NT2/D1 (cell line): ENCODE measurements around the gene GDF9.
A peak's percentile ranks its signal among the peaks of the same experiment; 100 is the strongest.

Experiments
- DNase-seq: peaks from one replicate; pipeline ENCODE4 v3.0.0-alpha.2; 2011; ENCODE audit warnings: low read depth, low spot score
- H3K27me3 ChIP-seq: 2 replicates; pipeline ENCODE4 v1.6.0; 2011; ENCODE audit warnings: mild to moderate bottlenecking; ENCODE audit not compliant: insufficient read length, insufficient read depth
- H3K36me3 ChIP-seq: 2 replicates; pipeline ENCODE4 v1.6.1; 2011; ENCODE audit warnings: mild to moderate bottlenecking, low read length, mixed read lengths; ENCODE audit not compliant: insufficient read depth, insufficient read length
- H3K4me1 ChIP-seq: 2 replicates; pipeline ENCODE4 v1.5.1; 2011; ENCODE audit not compliant: insufficient read depth, insufficient read length
- H3K4me3 ChIP-seq: 2 replicates; pipeline ENCODE4 v1.5.1; 2011; ENCODE audit warnings: low read depth; ENCODE audit not compliant: insufficient read length
- H3K9ac ChIP-seq: 2 replicates; pipeline ENCODE4 v1.6.0; 2011; ENCODE audit warnings: low read depth; ENCODE audit not compliant: insufficient read length
- H3K9me3 ChIP-seq: 2 replicates; pipeline ENCODE4 v1.5.1; 2011; ENCODE audit warnings: mild to moderate bottlenecking, low read length; ENCODE audit not compliant: insufficient read depth
- SUZ12 ChIP-seq: IDR thresholded peaks from 2 replicates; pipeline ENCODE4 v1.6.1; 2011; ENCODE audit not compliant: insufficient read length, insufficient read depth; ENCODE audit errors: extremely low read depth
- YY1 ChIP-seq: IDR thresholded peaks from 2 replicates; pipeline ENCODE4 v1.6.1; 2011; ENCODE audit not compliant: insufficient read length, insufficient read depth
- ZNF274 ChIP-seq: IDR thresholded peaks from 2 replicates; pipeline ENCODE4 v1.6.1; 2011; ENCODE audit warnings: mild to moderate bottlenecking, low read depth, low read length

Gene GDF9

GRCh38 chr5:132834057-132834456 is 32.2 kb downstream of the GDF9 start:
- Histone ChIP-seq H3K36me3 (no peaks in the 10 kb centered on the region), H3K9ac (no peak overlapping the region), H3K4me1 (peaks cover 2% of the 10 kb centered on the region), H3K4me3 (no peak overlapping the region), H3K9me3 (no peaks in the 10 kb centered on the region), H3K27me3 (peaks cover 15% of the 10 kb centered on the region)
- DNase-seq, result no peak
- TF ChIP-seq SUZ12, result no peak
- TF ChIP-seq ZNF274, result no peak
- TF ChIP-seq YY1, result no peak

DNA sequence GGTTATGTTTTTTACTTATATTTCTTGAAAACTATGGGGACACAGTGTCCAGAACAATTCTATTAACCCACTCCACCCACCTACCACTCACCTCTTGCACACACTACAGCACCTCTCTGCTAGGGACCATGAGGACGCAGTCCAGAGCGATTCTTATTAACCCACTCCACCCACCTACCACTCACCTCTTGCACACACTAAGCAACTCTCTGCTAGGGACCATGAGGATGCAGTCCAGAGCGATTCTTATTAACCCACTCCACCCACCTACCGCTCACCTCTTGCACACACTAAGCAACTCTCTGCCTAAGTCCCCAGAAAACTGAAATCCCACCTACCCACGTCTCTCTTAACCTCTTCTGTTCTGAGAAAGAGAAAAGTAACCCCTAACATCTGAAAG is 33.7 kb downstream of the GDF9 start:
- Histone ChIP-seq H3K9me3 (no peaks in the 10 kb centered on the region), H3K4me1 (peaks cover 2% of the 10 kb centered on the region)

DNA sequence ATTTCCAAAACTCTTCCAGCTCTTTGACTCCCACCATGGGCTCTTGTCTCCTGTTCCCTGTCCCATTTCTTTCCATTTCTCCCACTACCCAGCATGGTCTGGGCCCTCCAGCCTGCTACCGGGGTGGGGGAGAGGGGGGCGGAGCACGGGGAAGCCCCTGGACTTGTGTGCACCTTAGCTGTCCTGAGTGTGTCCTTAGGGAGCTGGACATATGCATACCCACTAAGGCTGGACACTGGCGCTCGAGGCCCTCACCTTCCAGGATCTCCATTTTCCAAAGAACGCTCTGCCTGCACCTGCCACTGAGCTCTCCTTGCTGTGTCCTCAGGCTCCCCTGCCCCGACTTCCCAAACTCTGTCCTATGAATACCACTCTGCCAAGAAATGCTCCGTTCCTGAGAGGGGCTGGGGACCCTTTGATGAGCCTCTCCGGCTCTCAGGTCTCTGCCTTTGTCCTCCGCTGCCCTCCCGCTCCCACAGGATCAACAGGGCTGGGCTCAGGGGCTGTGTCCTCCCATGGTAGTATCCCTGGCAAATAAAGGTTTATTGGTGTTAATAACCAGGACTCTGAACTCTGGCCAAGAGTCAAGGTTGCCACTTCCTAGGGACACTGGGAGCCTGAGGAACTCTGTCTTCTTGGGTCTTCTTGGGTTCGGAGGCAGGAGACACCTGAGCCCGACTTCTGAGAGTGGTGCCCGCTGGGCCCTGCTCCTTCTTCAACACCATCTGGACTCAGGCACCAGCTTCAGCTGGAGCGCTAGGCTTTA is 35.0 kb downstream of the GDF9 start:
- Histone ChIP-seq H3K9ac (peak overlapping the region; percentile 61), H3K36me3 (no peaks in the 10 kb centered on the region), H3K9me3 (no peaks in the 10 kb centered on the region), H3K4me1 (peaks cover 2% of the 10 kb centered on the region), H3K4me3 (peak overlapping the region; percentile 62), H3K27me3 (peaks cover 39% of the 10 kb centered on the region)
- TF ChIP-seq YY1 (no peak), ZNF274 (no peak), SUZ12 (no peak)
- no peak for DNase-seq

More for the DNA sequence above, 33.7 kb downstream of the GDF9 start:
- TF ChIP-seq SUZ12 (no peak), ZNF274 (no peak), YY1 (no peak)
- no peak overlapping the region for H3K9ac ChIP-seq
- H3K36me3 ChIP-seq, result no peaks in the 10 kb centered on the region
- H3K27me3 ChIP-seq, result peaks cover 29% of the 10 kb centered on the region
- DNase-seq, result no peak
- no peak overlapping the region for H3K4me3 ChIP-seq

DNA sequence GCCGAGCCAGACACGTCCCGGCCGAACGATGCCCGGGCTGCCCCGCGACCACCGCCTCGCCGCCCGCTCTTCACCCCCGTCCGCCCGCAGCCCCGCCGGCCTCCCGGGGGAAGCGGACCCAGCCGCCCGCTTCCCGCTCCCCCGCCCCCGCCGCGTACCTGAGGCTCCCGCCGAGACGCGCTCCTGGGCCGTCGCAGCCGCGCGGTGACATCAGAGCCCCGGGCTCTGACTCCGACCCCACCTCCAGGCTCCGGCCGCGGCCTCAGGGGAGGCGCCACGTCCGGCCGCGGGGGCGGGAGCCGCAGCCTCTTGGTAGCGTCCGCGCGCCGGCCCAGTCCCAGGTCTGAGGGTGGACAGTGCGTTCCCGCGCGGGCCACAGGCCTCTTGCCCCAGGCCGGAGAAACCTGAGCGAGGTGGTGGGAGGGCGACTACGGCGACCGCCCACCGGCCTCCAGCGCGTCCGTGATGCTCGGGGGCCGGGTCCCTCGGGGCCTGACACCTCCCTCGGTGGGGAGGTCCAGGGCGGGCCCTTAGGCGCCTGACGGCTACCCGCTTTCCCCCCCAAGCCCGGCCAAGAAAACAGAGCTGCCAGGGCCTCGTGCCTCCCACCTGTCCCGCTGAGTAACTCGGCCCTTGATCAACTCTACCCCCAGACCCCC is 35.7 kb downstream of the GDF9 start, which contains the start of gene SHROOM1:
Gene SHROOM1 (minus strand): TSS at position 212 of the 659 bp plus-strand sequence. CDS start 4,507 bp downstream, outside the sequence.
- H3K9me3 ChIP-seq, result no peaks in the 10 kb centered on the region
- H3K9ac ChIP-seq, result peak within 1 kb of the TSS; percentile 85
- H3K27me3 ChIP-seq, result peaks cover 44% of the 10 kb centered on the region
- peaks cover 5% of the 10 kb centered on the region for H3K4me1 ChIP-seq
- H3K4me3 ChIP-seq, result peak within 1 kb of the TSS; percentile 62
- TF ChIP-seq YY1 (no peak), SUZ12 (no peak), ZNF274 (no peak)
- DNase-seq, result no peak
- no peaks in the 10 kb centered on the region for H3K36me3 ChIP-seq

DNA sequence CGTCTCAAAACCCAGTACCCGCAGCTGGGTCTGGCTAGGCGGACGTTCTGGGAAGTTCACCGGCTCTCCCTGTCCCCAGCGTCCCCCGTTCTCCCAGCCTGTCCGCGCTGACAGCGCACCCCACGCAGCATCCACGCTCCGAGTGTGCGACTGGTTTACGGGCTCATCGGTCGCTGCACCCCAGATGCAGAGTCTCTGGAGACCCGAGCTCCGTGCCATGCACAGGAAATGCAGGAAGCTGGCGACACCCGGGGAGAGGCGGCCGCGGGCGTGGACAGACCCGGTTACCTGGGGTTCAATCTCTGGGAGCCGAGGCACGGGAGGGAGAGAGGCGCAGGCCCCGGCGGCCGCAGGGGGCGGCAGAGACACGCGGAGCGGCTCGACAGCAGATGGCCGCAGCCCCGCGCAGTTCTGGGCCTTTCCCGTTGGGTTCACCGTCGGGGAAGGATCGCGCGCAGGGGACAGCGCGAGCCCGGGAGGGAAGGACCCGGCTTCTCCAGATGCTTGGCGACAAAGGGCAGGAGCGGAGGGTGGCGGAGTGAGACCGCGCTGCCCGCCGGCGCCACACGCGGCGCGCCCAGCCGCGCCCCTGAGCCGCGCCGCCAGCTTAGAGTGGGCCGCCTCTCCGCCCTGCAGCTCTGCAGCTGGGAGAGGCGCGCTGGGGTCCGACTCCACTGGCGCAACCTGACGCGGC is 36.4 kb downstream of the GDF9 start:
- Histone ChIP-seq H3K27me3 (peaks cover 49% of the 10 kb centered on the region), H3K9ac (peak overlapping the region; percentile 85)

DNA sequence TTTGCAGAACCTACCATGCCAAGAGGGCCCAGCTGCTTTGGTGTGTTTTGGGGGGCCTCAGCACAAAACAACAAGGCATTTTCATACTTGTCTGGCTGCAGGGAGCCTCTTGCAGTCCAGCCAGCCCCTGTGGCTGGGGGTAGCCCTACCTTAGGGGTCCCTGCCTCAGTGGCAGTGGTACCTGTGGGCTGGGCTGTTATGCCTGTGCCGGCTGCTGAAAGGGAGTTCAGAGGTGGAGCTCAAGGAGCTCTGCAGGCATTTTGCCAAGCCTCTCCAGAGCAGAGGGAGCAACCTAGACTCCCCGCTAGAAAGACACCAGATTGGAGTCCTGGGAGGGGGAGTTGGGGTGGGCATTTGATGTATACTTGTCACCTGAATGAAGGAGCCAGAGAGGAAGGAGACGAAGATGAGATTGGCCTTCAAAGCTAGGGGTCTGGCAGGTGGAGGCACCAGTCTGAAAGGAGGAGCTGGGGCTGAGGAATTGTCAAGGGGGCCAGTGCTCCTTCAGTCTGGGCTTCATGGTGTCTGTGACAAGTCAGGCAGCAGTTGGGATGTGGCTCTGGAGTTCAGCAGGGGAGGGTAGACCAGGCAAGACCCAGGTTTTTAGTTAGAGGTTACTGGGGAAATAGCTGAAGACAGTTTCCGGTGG is 37.3 kb downstream of the GDF9 start:
- Histone ChIP-seq H3K4me1 (peaks cover 5% of the 10 kb centered on the region), H3K9me3 (no peaks in the 10 kb centered on the region), H3K27me3 (peaks cover 52% of the 10 kb centered on the region), H3K36me3 (no peaks in the 10 kb centered on the region), H3K9ac (no peak overlapping the region), H3K4me3 (no peak overlapping the region)
- TF ChIP-seq SUZ12 (no peak), YY1 (no peak), ZNF274 (no peak)
- no peak for DNase-seq

More for the DNA sequence above, 36.4 kb downstream of the GDF9 start:
- Histone ChIP-seq H3K36me3 (no peaks in the 10 kb centered on the region), H3K4me3 (peak overlapping the region; percentile 62), H3K9me3 (no peaks in the 10 kb centered on the region), H3K4me1 (peaks cover 5% of the 10 kb centered on the region)
- no peak for TF ChIP-seq YY1
- no peak for TF ChIP-seq SUZ12
- TF ChIP-seq ZNF274, result no peak
- no peak for DNase-seq
